ENCODE results near the gene MARVELD3. TPM values are rescaled to one million over a fixed set of nuclear protein-coding genes. Genes with fewer than 3 reads are reported as not detected.

Gene MARVELD3
- total and polyA plus RNA-seq, 10 donors, result 0.02 to 0.76 (median 0.10) TPM; not detected in 4

- Histone ChIP-seq H3K36me3 (no peaks in the 10 kb centered on the region), H3K27me3 (replicated peaks in 1 of 7) (peaks cover 2 to 44% (median 30%) of the 10 kb centered on the region in 7 donors), H3K4me1 (peaks cover 3 to 19% (median 13%) of the 10 kb centered on the region in 6 donors), H3K9me3 (no peaks in the 10 kb centered on the region), H3K27ac (no peak overlapping the region), H3K4me3 (peak overlapping the region; percentile 27 to 68 (median 40))
- DNase-seq, result peak; percentile 72
- intact Hi-C loops (cut with DNase I; ENCODE audit: low total_unique reads), result no loop called here
- 8 to 16% (median 10%) methylated on average over 13 of the region's 13 CpGs for WGBS, 5 donors
- no peak for TF ChIP-seq CTCF (IDR thresholded peaks at IDR 0.05 in 8 of 11, conservative IDR thresholded peaks at IDR 0.05 in 3 of 11)
- TF ChIP-seq POLR2AphosphoS5 (IDR thresholded peaks at IDR 0.05), result no peak
- no peak for TF ChIP-seq POLR2A (IDR thresholded peaks at IDR 0.05)
Observed at GRCh38 chr16:71626858-71627213, 852 bp downstream of the MARVELD3 start.

DNA sequence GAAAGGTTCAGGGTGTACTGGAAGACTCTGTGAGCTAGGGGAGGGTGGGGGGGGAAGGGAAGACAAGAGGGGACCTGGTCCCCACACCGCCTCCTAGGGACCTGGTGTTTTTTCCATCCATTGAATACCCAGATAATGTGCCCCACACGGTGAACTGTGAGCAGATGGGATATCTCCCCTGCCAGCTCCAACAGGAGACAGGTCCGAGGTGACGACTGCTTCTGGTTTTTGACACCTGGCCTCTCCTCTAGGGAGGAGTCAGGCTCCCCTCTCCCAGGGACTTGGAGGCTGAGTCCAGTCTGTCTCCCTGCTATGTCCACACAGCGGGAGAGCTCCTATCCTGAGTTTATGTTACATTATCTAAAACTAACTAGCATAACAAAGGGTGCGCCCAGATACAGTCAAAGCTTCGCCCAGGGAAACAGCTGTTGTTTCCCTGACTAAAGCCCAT is 1.8 kb downstream of the MARVELD3 start:
- TF ChIP-seq POLR2AphosphoS5 (IDR thresholded peaks at IDR 0.05) (no peak), POLR2A (IDR thresholded peaks at IDR 0.05) (no peak), CTCF (IDR thresholded peaks at IDR 0.05 in 8 of 11, conservative IDR thresholded peaks at IDR 0.05 in 3 of 11) (no peak)
- Histone ChIP-seq H3K27ac (no peak overlapping the region), H3K27me3 (replicated peaks in 1 of 7) (peaks cover 2 to 44% (median 30%) of the 10 kb centered on the region in 7 donors), H3K9me3 (no peaks in the 10 kb centered on the region), H3K4me3 (no peak overlapping the region), H3K36me3 (no peaks in the 10 kb centered on the region), H3K4me1 (peaks cover 2 to 19% (median 13%) of the 10 kb centered on the region in 6 donors)
- DNase-seq, result peak; percentile 30
- intact Hi-C loops (cut with DNase I; ENCODE audit: low total_unique reads), result no loop called here
- WGBS, 5 donors, result 68 to 85% (median 78%) methylated on average over 5 to 7 of the region's 7 CpGs

- no peak overlapping the region for H3K27ac ChIP-seq
- peaks cover 0 to 19% (median 13%) of the 10 kb centered on the region in 6 donors for H3K4me1 ChIP-seq
- no peak overlapping the region for H3K4me3 ChIP-seq
- intact Hi-C loops (cut with DNase I; ENCODE audit: low total_unique reads), result no loop called here
- DNase-seq, result peak; percentile 30
- peaks cover 2 to 44% (median 30%) of the 10 kb centered on the region in 7 donors for H3K27me3 ChIP-seq (replicated peaks in 1 of 7)
- no peak for TF ChIP-seq POLR2A (IDR thresholded peaks at IDR 0.05)
- TF ChIP-seq CTCF (IDR thresholded peaks at IDR 0.05 in 8 of 11, conservative IDR thresholded peaks at IDR 0.05 in 3 of 11), result no peak
- TF ChIP-seq POLR2AphosphoS5 (IDR thresholded peaks at IDR 0.05), result no peak
- 30 to 36% (median 34%) methylated on average over 4 to 5 of the region's 5 CpGs for WGBS, 5 donors
- H3K9me3 ChIP-seq, result no peaks in the 10 kb centered on the region
- no peaks in the 10 kb centered on the region for H3K36me3 ChIP-seq
Observed at GRCh38 chr16:71628810-71629209, 2.8 kb downstream of the MARVELD3 start.

DNA sequence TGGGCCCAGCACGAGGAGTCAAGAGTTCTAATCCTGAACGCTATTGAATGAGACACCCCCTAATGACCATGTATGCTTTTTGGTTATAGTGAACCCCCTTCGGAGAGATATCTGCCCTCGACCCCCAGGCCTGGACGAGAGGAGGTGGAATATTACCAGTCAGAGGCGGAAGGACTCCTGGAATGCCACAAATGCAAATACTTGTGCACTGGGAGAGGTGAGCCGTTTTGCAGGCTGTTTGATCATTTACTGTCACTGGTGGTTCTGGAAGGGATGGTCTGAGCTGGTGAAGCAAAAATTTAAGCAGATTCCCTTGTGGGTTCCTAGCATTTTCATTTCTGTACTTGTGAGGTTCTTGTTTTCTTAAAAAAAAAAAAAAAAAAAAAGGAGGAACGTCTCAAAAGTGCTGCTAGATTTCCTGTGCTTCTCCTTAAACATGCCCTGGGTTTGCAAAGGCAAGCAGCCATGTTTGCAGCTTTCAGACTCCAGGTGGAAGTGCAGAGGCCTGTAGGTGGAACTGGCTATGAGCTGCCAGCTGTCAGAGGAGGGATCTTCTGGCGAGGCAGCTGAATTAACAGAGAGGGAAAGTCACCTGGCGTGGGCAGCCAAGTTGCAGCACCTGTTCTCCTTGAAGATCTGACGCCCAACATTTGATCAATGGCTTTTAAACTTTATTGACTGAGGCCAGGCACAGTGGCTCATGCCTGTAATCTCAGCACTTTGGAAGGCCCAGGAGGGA is 3.5 kb downstream of the MARVELD3 start:
- WGBS, 5 donors, result 68 to 86% (median 78%) methylated on average over 11 of the region's 11 CpGs
- TF ChIP-seq POLR2AphosphoS5 (IDR thresholded peaks at IDR 0.05), result no peak
- peak; percentile 25 for DNase-seq
- H3K36me3 ChIP-seq, result no peaks in the 10 kb centered on the region
- H3K9me3 ChIP-seq, result no peaks in the 10 kb centered on the region
- H3K27ac ChIP-seq, result no peak overlapping the region
- no peak overlapping the region for H3K4me3 ChIP-seq
- intact Hi-C loops (cut with DNase I; ENCODE audit: low total_unique reads), result no loop called here
- H3K27me3 ChIP-seq (replicated peaks in 1 of 7), result peaks cover 2 to 40% (median 27%) of the 10 kb centered on the region in 7 donors
- H3K4me1 ChIP-seq, result peaks cover 0 to 19% (median 13%) of the 10 kb centered on the region in 6 donors
